Measurements from ENCODE around the gene PTK7.

PTK7 gene

DNA sequence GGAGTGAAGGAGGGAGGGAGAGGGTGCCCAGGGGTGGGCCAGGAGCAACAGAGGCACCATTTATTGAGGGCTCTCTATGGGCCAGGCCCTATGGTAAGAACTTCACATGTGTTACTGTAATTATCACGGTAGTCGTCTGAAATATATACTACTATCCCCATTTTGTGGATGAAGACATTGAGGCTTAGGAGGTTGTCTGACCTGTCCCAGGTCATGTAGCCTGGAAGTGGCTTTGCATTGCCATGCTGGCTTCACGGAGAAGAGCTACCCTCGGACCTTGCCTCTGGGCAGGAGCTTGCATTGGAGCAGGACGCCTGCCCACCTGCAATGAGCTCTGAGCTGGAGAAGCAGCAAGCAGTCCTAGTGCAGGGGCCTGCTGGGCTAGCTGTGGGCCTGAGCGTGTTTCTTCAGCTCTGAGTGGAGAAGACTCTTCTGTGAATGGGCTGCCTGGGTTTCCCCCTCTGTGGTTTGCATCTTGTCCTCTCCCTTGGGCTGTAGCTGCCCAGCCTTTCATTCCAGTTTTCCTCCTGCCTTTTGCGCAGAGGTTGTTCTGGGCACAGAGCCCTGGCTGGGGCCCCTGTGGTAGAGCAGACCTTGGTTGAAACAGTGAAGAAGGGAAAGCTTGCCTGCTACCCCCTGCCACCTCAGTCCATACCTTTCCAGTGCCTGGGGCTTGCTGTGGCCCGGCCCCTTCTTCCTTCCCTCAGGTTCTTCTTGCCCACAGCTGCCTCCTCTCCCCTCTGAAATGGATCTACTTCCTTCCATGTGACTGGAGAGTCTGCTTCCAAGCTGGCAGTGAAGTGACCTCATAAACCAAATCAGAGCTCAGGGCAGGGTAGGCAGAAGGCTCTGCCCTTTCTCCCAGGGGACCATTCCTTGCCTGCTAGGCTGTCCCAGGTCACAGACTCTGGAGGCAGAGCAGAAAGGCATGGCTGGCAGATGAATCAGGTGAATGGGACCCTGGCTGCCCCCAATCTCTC, 70.9 kb downstream of the PTK7 start:
- no peak for DNase-seq (ENCODE audit: low spot score)

DNA sequence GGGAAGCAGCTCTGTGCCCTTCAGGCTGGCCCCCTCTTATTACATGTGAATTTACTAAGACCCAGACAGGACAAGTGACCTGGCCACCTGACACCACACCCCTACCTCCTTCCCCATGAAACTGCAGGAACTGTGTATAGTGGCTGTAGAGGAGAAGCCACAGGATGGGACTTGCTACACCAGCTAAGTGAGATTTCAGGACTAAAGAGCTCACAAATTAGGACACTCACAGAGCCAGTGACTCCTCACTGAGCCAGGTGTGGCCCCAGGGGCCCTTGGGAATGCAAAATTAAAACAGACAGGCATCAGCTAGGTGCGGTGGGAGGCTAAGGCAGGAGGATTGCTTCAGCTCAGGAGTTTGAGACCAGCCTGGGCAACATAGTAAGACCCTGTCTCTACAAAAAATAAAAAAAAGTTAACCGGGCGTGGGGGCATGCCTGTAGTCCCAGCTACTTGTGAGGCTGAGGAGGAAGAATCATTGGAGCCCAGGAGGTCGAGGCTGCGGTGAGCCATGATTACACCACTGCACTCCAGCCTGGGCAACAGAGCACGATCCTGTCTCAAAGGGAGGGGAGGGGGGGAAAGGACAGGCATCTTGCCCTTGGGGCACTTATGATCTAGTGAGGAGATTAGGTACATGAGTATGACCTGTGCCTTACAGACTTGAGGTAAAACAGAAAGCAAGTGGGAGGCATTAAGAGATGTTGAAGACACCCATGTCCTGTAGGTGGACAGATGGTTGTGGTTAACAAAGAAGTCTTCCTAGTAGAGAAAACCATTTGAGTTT, 71.8 kb downstream of the PTK7 start:
- no peak for DNase-seq (ENCODE audit: low spot score)

DNA sequence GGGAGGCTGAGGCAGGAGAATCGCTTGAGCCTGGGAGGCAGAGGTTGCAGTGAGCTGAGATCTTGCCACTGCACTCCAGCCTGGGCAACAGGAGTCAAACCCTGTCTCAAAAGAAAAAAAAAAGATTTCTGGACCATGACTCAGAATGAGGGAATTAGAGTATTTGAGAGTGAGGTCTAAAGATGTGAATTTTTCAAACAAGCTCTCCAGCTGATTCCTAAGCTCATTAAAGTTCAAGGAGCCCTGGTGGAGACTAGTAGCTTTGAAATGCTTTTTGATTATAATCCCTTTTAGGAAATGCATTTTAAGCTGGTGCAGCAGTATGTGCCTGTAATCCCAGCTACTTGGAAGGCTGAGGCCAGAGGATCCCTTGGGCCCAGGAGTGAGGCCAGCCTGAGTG, 73.2 kb downstream of the PTK7 start:
- no peak for DNase-seq (ENCODE audit: low spot score)

DNA sequence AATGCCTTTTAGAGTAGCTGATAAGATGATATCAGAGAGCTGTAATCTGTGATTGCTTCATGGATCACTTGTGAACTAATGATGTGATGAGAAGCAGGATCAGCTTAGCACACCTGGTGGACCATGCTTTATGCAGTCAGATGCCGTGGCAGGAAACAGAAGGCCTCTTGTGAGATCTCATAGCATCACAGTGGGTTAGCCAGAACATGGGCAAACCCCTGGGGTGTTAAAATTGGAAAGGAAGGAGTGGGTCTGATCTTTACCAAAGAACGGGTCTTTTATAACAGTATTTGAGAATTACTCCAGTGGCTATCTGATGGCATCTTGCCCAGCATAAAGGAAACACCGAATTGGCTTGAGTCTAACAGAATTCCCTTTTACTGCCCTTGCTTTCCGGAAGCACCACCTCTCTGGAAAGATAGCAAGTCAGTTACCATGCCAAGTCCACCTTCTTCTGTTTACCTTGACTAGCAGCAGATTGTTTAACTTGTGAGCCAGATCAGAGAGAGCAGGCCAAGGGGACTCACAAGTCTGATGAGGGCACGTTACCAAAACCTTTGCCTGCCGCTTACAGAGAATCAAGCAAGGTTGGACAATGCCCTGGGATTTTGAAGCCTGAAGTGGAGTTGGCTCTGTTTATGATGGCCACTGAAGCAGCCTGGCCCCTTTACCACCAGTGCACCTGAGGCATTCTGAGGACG, 74.1 kb downstream of the PTK7 start:
- DNase-seq (ENCODE audit: low spot score) = no peak

DNA sequence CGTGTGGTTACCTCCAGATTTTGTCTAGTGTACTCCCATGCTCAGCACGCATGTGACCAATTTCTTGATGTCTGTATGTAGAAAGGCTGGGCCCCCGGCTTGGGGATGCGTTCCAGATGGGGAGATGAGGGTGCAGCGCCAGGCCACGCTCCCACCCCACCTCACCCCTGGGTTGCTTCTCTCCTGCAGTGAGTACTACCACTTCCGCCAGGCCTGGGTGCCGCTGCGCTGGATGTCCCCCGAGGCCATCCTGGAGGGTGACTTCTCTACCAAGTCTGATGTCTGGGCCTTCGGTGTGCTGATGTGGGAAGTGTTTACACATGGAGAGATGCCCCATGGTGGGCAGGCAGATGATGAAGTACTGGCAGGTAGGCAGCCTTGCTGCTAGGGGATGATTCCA, 83.5 kb downstream of the PTK7 start:
- DNase-seq (ENCODE audit: low spot score) = no peak

DNA sequence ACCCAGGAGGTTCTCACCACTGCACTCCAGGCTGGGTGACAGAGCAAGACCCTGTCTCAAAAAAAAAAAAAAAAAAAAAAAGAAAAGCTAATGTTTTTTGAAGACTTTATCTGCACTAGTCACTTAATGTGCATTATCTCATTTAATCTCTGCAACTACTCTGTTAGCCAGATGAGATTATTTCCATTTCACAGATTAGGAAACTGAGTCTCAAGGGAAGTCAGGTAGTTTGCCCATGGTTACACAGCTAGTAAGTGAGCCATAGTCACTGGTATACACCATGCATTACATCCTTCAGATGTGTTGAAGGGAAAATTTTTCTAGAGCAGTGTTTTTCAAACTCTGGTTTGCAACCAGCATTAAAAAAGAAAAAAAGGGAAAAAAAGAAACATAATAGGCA, 87.8 kb downstream of the PTK7 start:
- DNase-seq (ENCODE audit: low spot score) = no peak

DNA sequence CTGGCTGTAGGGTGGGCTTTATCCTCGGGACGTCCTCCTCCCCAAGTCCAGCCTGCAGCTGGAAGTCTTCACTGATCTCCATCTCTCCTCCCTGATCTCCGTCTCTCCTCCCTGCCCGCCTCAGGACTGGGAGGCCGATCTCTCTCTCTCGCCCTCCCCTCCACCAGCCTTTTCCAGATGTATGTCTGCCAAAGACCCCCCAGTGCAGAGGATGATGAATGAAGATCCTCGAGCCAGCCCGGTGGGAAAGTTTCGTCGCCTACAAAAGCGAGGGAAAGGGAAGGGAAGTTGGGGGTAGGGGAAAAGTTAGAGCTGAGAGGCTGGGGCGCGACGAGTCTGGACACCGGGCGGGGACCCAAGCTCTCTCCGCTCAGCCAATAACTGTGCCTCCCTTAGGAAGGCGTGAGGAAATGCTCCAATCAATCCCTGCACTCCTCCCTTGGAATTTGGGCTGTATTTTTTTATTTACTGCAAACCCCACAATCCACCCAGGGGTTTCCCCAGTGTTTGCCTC, 94.4 kb downstream of the PTK7 start:
- no peak for DNase-seq (ENCODE audit: low spot score)

DNA sequence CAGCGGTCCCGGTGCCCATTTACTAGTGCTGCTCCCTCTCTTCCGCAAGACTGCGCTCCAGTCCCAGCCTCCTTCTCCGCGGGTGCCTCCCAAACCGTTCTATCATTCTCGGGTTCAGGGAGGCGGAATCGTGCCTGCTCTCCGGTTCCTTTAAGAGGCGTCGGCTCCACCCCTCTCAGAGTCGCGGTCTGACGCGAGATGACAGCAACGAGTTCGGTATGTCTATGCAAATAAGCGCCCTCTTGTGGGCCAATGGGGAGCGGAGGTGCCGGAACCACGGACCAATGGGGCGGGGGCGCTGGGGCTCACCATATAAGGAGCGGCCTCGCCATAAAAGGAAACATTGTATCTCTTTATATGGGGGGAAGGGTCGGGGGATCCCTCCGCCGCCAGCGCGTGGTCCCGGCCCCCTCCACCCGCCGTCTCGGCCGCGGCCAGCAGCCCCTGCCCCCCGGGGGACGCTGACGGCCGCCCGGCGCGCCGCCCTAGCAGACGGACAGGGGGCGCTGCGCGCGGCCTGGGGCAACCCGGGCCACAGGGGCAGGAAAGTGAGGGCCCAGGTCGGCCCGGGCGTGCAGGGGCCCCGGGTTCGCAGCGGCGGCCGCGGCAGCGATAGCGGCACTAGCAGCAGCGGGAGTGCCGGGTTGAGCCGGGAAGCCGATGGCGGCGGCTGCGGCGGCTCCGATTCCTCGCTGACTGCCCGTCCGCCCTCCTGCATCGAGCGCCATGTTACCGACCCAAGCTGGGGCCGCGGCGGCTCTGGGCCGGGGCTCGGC, 95.0 kb downstream of the PTK7 start, which contains the start of gene SRF:
SRF (plus strand) TSS at position 339 of the 776 bp plus-strand sequence; CDS start at position 727, 388 bp downstream.
- peak; percentile 95 for DNase-seq (ENCODE audit: low spot score)

DNA sequence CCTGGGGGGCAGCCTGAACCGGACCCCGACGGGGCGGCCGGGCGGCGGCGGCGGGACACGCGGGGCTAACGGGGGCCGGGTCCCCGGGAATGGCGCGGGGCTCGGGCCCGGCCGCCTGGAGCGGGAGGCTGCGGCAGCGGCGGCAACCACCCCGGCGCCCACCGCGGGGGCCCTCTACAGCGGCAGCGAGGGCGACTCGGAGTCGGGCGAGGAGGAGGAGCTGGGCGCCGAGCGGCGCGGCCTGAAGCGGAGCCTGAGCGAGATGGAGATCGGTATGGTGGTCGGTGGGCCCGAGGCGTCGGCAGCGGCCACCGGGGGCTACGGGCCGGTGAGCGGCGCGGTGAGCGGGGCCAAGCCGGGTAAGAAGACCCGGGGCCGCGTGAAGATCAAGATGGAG, 95.6 kb downstream of the PTK7 start:
- peak; percentile 32 for DNase-seq (ENCODE audit: low spot score)

DNA sequence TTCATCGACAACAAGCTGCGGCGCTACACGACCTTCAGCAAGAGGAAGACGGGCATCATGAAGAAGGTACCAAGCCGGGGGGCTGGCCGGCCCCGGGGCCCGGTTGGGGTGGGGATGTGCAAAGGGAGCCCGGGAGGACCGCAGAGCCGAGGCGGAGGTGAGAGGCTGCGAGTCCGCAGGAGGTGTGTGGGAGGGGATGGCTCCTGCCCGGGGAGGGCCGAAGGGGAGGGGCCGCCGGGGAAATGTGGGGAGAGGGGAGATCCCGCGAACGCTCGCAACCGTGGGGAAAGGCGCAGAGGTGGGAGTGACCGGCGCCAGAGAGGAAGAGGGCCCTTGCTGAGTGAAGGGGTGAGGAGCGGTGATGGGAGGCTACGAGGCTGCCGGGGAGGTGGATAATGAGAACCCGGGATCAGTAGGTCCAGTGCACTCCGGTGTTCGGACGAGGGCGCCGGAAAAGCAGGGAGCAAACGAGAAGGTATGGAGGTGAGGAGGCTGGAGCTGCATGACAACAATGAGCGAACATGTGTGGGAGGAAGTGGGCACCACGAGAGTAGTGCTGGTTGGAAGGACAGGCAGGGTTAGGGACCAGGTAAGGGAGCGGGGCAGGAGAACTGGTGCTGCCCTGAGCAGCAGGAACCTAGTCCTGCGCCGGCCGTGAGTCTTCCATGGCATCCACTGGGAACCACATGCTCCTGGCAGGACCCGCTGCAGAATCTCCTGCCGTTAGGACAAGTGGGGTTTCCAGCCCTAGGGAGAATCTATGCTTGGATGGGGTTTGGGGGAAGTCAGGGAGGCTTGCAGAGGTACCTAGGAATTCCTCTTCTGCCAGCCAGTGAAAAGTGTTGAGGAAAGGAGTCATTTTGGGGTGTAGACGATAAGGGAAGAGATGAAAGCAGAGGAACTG, 96.2 kb downstream of the PTK7 start:
- peak; percentile 34 for DNase-seq (ENCODE audit: low spot score)

DNA sequence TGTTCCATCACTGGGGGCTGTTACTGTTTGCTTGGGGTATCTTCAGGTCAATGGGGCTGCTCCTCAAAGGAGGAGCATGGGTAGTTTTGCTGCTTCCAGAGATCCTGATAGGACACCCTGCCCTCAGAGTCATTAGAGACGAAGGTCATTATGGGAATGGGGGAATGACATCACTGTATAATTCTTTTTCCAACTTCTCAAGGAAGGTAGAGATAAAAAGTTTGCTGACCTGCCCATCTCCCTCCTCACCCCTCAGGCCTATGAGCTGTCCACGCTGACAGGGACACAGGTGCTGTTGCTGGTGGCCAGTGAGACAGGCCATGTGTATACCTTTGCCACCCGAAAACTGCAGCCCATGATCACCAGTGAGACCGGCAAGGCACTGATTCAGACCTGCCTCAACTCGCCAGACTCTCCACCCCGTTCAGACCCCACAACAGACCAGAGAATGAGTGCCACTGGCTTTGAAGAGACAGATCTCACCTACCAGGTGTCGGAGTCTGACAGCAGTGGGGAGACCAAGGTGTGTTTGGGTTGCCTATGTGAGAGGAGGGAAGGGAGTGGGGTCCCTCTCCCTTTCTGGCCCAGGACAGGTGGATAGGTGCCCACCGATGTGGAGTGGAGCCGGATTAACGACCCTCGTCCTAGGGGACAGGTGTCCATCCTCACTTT, 97.6 kb downstream of the PTK7 start:
- DNase-seq (ENCODE audit: low spot score) = no peak

DNA sequence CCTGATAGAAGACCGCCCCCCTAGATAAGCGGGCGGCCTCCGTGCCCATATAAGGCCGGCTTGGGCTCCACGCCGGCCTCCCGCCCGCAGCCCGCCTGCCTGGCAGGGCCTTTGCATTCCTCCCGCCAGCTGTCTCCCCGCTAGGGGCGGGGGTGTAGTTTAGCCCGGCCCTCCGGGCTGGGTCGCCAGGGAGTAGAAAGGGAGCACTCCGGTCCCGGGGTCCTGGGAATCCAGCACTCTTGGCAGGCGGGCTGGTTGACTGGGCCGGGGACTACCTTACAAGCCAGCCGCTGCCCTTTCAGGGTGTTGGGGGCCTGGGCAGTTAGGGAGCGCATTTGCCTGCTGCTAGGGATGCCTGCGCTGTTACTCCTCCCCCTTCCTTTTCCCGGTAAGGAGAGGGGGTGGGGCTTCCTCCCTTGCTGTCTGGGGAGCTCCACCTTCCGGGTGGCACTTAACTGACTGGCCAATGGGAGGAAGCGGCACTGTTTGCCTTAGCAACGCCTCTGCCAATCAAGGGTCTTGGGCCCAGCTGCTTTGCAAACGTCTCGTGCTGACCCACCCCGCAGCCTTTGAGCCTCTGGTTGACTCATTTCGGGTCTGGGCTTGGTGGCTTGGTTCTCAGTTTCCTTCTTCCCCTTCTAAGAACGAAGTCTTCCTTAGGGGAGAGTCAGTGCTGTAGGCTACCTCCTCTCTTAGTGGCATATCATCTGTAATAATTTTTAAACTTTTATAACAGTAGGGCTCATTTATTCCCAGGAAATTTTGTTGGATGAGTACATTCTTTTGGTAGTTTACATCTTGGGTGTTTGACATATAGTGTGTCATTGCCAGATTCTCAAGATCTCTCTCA, 98.4 kb downstream of the PTK7 start:
- peak; percentile 99 for DNase-seq (ENCODE audit: low spot score)

DNA sequence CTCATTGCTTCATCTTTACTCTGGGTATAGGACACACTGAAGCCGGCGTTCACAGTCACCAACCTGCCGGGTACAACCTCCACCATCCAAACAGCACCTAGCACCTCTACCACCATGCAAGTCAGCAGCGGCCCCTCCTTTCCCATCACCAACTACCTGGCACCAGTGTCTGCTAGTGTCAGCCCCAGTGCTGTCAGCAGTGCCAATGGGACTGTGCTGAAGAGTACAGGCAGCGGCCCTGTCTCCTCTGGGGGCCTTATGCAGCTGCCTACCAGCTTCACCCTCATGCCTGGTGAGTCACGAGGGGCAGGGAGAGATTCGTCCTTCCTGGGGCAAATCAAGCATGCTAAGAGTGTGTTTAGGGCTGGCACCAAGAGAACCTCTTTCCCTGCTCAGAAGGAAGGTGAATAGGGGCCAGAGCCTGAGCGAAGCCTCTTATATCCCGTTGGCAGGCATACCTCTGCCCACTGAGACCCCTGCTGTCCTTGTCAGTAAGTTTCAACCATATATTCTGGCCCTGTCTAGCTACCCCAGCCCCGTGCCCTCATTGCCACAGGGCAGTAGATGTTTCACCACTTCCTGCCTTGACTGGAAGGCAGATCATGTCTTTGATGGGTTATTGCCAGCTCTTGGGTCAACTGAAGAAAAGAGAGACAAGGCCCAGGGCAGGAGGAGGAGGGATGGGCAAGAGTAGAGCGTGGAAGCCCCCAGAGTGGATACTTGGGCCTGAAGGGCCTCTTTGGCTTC, 99.7 kb downstream of the PTK7 start:
- no peak for DNase-seq (ENCODE audit: low spot score)

DNA sequence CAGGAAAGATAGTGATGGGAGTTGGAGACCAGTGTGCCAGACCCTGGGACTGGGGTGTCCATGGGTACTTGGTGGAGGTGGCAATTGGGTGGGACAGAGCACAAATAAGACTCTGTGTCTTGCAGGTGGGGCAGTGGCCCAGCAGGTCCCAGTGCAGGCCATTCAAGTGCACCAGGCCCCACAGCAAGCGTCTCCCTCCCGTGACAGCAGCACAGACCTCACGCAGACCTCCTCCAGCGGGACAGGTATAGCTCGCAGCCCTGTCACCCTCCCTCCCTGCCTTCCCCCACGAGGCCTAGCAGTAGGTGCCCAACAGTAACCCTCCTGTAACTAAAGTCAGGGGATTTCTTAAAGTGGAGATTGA, 100.3 kb downstream of the PTK7 start:
- DNase-seq (ENCODE audit: low spot score) = no peak

DNA sequence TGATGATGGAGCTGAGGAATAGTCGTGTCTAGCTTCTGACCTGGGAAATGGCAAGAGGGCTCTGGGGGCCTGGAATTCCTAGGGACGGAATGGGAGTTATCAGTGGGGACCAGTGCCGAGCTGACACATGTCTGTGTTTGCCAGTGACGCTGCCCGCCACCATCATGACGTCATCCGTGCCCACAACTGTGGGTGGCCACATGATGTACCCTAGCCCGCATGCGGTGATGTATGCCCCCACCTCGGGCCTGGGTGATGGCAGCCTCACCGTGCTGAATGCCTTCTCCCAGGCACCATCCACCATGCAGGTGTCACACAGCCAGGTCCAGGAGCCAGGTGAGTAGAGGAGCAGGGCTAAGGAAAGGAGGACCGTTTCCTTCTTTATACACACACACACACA, 102.0 kb downstream of the PTK7 start:
- DNase-seq (ENCODE audit: low spot score) = no peak

DNA sequence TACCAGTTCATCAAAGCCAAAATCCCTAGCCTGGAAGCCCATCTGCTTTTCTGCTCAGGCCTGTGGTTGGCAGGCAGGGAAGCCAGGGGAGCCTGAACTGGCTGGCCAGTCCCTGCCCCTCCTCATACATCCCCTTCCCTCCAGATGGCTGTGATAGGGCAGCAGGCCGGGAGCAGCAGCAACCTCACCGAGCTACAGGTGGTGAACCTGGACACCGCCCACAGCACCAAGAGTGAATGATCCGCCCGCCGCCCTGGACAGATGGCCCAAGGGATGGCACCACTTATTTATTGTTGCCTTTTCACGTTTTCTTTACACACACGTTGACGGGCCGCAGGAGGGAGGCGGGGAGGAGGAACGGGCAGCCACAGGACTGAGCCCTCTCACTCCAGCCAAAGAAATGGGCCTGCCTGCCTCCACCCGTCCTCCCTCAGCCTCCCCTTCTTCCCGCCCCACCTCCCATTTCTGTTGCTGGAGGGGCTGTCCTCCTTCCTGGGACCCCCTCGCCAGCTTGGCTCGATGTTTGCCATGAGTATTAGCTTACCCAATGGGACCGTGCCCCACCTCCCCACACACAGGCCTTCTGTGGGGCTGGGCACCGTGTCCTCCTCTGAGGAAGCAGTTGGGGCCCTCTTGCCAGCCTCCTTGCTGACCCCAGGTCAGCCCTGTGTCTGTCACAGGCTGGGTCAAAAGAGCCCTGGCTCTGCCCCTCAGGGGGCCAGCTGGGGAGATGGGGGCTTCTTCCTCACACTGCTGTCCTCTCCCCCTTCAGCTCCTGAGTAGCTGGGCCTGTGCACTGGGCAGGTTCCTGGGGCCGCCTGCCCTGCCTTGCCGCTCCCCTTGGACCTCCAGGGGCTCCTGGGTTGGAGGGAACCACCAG, 103.1 kb downstream of the PTK7 start:
- no peak for DNase-seq (ENCODE audit: low spot score)

DNA sequence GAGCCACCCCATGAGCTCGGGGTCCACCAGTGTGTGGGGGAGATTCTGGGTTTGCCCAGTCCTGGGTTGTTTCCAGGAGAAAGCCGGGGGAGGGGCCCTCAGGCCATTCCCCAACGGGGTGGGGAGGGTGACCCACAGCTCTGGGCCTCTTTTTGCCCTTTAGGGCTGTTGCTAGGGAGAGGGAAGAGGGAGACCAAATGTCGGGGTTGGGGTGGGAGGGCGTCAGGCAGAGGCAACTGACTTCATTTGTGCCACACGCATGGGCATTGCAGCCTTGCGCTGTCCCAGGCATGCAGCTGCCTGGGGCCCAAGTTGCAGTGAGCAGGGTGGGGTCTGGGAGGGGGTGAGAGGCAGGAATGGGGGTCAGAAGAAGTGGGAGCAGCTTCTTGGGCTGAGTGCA, 103.9 kb downstream of the PTK7 start:
- no peak for DNase-seq (ENCODE audit: low spot score)

All from germinal center (tissue), 1 donor.